ENCODE measurements around the gene CROCC2.

DNA sequence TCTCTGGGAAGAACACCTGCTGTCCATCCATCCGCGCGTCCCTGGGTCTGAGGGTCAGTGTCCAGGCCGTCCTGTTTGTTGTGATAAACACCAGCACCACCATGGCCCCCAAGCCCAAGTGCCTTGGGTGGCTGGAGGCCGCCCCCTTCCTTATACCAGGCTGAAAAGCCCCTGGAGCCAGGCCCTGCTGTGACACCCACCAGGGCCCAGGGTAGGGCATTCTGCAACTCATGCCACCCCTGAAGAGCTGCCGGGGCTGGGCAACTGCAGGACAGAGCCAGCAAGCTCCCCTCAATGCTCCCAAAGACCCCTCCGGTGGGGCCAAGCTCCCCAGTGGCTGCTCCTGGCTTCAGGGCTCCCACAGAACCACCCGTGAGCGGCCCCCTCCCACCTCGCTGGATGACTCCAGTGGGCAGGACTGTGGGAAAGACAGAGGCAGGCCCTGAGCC, 60.3 kb downstream of the CROCC2 start:
- TF ChIP-seq POLR2A (IDR thresholded peaks at IDR 0.05) (no peak), CTCF (IDR thresholded peaks at IDR 0.05) (no peak)
